Right atrium auricular region (tissue), 2 donors: ENCODE measurements around the gene SIRT7. TPM values are rescaled to one million over a fixed set of nuclear protein-coding genes. Genes with fewer than 3 reads are reported as not detected.
A peak's percentile ranks its signal among the peaks of the same experiment; 100 is the strongest.

Experiments
- DNase-seq: peaks from one replicate; pipeline ENCODE4 v3.0.0-alpha.2; 2019; ENCODE audit warnings: low spot score
- H3K27ac ChIP-seq, 2 donors: fragments of 200-600 bp; sonication (generic); 1 replicate in 1 of 2; 2 replicates in 1 of 2; pipeline ENCODE4 v1.5.1; 2016 to 2019
- H3K27me3 ChIP-seq, 2 donors: fragments of 200-600 bp; sonication (generic); one replicate each; pipeline versions ENCODE4 v1.5.1 to v1.6.0; 2017 to 2019
- H3K36me3 ChIP-seq: fragments of 200-600 bp; sonication (generic); one replicate; pipeline ENCODE4 v1.5.1; 2016
- H3K4me1 ChIP-seq, 2 donors: fragments of 200-600 bp; sonication (generic); one replicate each; pipeline versions ENCODE4 v1.5.1 to v1.6.0; 2017 to 2019
- H3K4me3 ChIP-seq, 2 donors: fragments of 200-600 bp; sonication (generic); 1 replicate in 1 of 2; 2 replicates in 1 of 2; pipeline ENCODE4 v1.5.1; 2017 to 2019; ENCODE audit warnings: mild to moderate bottlenecking in 1 of 2, moderate library complexity in 1 of 2
- H3K9me3 ChIP-seq, 2 donors: fragments of 200-600 bp; sonication (generic); one replicate each; pipeline ENCODE4 v1.5.1; 2019
- total RNA-seq, 2 donors: library from RNA; depleted of rRNA; stranded (reverse); fragments of >200 nt; gene quantifications; one replicate each; pipeline ENCODE4 v1.1.0, GENCODE V29; 2016
- TF ChIP-seq, protein P1 (sequence below), 2 donors: fragments of 200-600 bp; sonication (generic); IDR thresholded peaks; one replicate each; pipeline ENCODE4 v1.5.1; 2019; ENCODE audit warnings: antibody characterized with exemption in 2 of 2

Gene SIRT7
- total RNA-seq, 2 donors from 2014 or later, result 2.8 to 4.9 TPM

DNA sequence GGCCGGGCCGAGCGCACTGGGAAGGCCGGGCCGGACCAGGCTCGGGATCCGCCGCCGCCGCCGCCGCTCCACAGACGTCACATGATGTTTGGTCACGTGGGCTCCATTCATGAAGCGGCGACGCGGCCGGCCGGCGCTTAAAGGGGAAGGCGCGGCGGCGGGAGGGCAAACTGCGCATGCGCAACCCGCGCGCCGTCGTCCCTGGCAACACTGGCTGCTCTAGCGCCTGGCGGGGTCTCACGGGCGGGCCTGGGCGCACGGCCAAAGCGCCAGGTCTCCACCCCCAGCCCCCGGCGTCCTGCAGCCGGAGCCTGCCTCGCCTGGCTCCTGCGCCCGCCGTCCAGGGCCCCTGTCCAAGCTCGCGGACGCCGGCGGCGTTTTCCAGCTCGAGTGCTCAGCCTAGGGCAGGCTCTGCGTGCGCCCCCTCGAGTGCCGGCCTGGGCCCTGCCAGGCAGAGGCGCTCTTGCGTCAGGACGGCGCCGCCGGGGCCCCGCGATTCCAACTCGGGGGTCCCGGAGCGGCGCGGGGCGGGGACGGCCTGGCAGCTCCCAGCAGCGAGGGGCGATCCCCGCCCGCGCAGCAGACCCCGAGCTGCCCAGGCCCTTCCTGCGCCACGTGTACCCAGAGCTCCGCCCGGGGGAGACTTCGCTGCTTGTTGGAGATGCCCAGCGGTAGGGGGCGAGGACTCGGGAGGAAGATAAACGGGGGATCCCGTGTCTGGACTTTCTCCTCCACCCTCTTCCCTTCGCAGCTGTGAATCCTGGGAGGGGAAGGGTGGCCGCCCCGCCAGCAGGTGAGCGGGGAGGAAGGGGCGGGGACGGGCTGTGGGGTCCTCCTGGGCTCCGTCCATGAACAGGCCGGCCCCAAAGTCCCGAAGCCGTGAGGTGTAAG, 9.9 kb upstream of the SIRT7 start, which contains the start of gene MAFG:
TSS of gene MAFG (minus strand) at position 83 of the 891 bp plus-strand sequence. CDS start 4,550 bp downstream, outside the sequence.
- H3K4me3 ChIP-seq, result peak within 1 kb of the TSS; percentile 94 to 98
- peak within 1 kb of the TSS; percentile 94 to 98 for H3K27ac ChIP-seq
- TF ChIP-seq, protein P1, sequence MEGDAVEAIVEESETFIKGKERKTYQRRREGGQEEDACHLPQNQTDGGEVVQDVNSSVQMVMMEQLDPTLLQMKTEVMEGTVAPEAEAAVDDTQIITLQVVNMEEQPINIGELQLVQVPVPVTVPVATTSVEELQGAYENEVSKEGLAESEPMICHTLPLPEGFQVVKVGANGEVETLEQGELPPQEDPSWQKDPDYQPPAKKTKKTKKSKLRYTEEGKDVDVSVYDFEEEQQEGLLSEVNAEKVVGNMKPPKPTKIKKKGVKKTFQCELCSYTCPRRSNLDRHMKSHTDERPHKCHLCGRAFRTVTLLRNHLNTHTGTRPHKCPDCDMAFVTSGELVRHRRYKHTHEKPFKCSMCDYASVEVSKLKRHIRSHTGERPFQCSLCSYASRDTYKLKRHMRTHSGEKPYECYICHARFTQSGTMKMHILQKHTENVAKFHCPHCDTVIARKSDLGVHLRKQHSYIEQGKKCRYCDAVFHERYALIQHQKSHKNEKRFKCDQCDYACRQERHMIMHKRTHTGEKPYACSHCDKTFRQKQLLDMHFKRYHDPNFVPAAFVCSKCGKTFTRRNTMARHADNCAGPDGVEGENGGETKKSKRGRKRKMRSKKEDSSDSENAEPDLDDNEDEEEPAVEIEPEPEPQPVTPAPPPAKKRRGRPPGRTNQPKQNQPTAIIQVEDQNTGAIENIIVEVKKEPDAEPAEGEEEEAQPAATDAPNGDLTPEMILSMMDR (IDR thresholded peaks at IDR 0.05), result peak; percentile 16 to 64
- H3K27me3 ChIP-seq, result no peaks in the 10 kb centered on the region
- H3K4me1 ChIP-seq, result peaks cover 0 to 47% of the 10 kb centered on the region in 2 donors
- no peaks in the 10 kb centered on the region for H3K9me3 ChIP-seq
- peaks cover under 1% of the 10 kb centered on the region for H3K36me3 ChIP-seq
- DNase-seq, result peak; percentile 96

DNA sequence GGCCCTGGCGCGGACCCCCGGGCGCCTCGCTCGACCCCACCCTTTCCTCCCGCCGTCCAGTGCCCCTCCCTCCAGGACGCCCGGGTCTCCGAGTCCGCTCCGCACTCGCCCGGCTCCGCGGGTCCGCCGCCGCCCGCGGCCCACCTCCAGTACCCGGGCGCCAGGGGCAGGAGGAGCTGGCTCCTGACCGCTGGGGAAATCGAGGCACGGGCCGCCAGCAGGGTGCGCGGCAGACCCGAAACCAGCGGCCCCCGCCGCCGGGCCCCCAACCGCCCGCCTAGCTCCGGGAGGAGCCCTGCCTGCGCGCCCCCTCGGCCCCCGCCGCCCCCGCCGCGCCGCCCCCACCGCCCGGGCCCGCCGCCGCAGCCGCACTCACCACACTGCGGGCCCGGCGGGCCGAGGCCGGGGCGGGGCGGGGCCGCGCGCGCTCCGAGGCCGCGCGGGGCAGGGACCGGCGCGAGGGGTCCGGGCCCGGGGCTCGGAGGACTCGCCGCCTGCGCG, 9.2 kb upstream of the SIRT7 start:
- H3K27ac ChIP-seq, result peak overlapping the region; percentile 94 to 98
- TF ChIP-seq, protein P1 (IDR thresholded peaks at IDR 0.05), result no peak
- H3K36me3 ChIP-seq, result peaks cover 7% of the 10 kb centered on the region
- DNase-seq, result no peak
- H3K4me1 ChIP-seq, result peaks cover 0 to 54% of the 10 kb centered on the region in 2 donors
- no peaks in the 10 kb centered on the region for H3K9me3 ChIP-seq
- no peaks in the 10 kb centered on the region for H3K27me3 ChIP-seq
- H3K4me3 ChIP-seq, result peak overlapping the region; percentile 94 to 98

DNA sequence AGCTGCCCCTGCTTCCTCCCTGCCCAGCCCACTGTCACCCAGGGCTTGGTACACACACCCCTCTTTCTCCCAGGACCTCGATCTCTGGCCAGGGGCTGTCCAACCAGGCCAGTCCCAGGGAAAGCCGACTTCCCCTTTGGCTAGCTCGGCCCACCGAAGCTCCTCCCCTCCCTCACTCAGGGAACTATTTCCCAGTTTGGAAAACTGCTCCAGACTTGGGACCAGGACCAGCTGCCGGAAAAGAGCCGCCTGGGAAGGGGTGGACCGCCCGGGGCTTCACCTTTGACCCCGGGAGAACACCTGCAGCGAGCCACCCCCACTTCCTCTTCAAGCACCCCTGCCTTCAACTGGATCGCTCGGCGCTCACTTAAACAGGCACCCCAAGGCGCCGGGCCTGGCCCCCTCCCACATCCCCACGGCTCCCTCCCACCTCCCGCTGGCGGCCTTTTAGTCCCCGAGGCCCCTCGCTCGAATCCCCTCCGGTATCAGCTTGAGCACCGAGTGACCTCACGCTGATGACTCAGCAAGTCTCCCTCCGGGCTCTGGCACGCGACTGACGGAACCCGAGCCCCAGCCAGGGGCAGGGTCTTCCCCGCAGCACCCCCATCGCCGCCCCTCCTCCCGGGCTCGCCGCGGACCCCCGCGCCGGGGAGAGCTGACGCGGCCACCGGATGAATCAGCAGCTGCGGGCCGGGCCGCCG, 8.6 kb upstream of the SIRT7 start:
- H3K4me3 ChIP-seq, result peak overlapping the region; percentile 94 to 98
- H3K4me1 ChIP-seq, result peaks cover 0 to 60% of the 10 kb centered on the region in 2 donors
- TF ChIP-seq, protein P1 (IDR thresholded peaks at IDR 0.05), result no peak
- peak overlapping the region; percentile 94 to 98 for H3K27ac ChIP-seq
- DNase-seq, result peak; percentile 89
- H3K9me3 ChIP-seq, result no peaks in the 10 kb centered on the region
- H3K36me3 ChIP-seq, result peaks cover 11% of the 10 kb centered on the region
- H3K27me3 ChIP-seq, result no peaks in the 10 kb centered on the region

DNA sequence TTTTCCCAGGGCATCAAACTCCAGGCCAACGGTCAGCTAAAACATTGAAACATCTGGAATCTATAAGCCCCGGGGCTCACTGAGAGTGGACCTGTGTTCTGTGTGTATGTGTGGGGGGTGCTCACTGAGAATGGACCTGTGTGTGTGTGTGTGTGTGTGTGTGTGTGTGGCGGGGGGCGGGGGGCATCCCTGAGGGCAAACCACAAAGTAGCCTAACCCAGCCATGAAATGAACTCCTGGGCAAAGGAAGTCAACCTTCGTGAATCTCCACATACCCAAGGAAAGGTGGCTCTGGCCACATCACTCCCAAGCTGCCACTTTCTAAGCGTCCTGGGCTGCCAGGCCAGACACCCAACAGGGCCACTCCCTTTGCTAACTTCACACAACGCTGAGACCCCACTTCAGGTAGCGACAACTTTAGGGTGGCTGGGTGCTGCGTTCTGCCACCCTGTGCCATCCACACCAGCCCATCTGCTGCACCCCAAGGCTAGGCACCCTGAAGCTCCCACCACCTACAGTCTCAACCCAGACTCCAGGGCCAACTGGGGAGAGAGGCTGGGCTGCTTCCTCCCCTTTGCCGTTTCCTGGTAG, 8.0 kb upstream of the SIRT7 start:
- Histone ChIP-seq H3K4me1 (peaks cover 0 to 65% of the 10 kb centered on the region in 2 donors), H3K27me3 (no peaks in the 10 kb centered on the region), H3K27ac (peak overlapping the region; percentile 94 to 98), H3K4me3 (peak overlapping the region; percentile 94 to 98), H3K9me3 (no peaks in the 10 kb centered on the region), H3K36me3 (peaks cover 13% of the 10 kb centered on the region)
- no peak for DNase-seq
- TF ChIP-seq, protein P1 (IDR thresholded peaks at IDR 0.05), result no peak
